Activated CD8-positive, alpha-beta T cell treated with anti-CD3 and anti-CD28 coated beads for 36 hours (primary cell): ENCODE data around the gene CORO6. TPM values are rescaled to one million over a fixed set of nuclear protein-coding genes. Genes with fewer than 3 reads are reported as not detected.

Experiments
- ATAC-seq: fragments of 200-7000 bp; cut with Tn5 transposase; one replicate; pipeline ENCODE4 v1.10.0; 2021; ENCODE audit warnings: mild to moderate bottlenecking, moderate library complexity
- CTCF ChIA-PET: fragments of 350-600 bp; sonication (Branson Sonifier 250); formaldehyde crosslinking; loops from one replicate; lab custom pipeline; 2021; ENCODE audit warnings: antibody characterized with exemption; lab: Charles Lee
- POLR2A ChIA-PET: fragments of 350-600 bp; sonication (Branson Sonifier 250); formaldehyde crosslinking; loops from one replicate; lab custom pipeline; 2021; ENCODE audit warnings: antibody characterized with exemption; lab: Charles Lee
- DNase-seq: peaks from one replicate; pipeline ENCODE4 v3.0.0-alpha.2; 2020
- H3K27ac Mint-ChIP-seq: one replicate; pipeline ENCODE4 v1.8.0; 2021; ENCODE audit warnings: mild to moderate bottlenecking, mixed read lengths
- H3K27me3 Mint-ChIP-seq: one replicate; pipeline ENCODE4 v1.8.0; 2021; ENCODE audit warnings: mixed read lengths
- H3K36me3 Mint-ChIP-seq: one replicate; pipeline ENCODE4 v1.8.0; 2021; ENCODE audit warnings: low read depth, mixed read lengths
- H3K4me1 Mint-ChIP-seq: one replicate; pipeline ENCODE4 v1.8.0; 2021; ENCODE audit warnings: low read depth, mixed read lengths
- H3K4me3 Mint-ChIP-seq: one replicate; pipeline ENCODE4 v1.8.0; 2021; ENCODE audit warnings: mild to moderate bottlenecking, moderate library complexity, mixed read lengths
- H3K9me3 Mint-ChIP-seq: one replicate; pipeline ENCODE4 v1.8.0; 2021; ENCODE audit warnings: mixed read lengths
- intact Hi-C: fragments of 100-400 bp; cut with micrococcal nuclease; formaldehyde crosslinking; loops from one replicate; pipeline ENCODE4 v1.10.0; 2022
- total RNA-seq, 2 experiments: library from RNA; stranded (reverse); gene quantifications; one replicate each; pipeline ENCODE4 v1.2.3, GENCODE V29; 2021
- TF ChIP-seq, protein P1 (sequence below): fragments of 200-600 bp; IDR thresholded peaks from one replicate; pipeline ENCODE4 v1.8.0; 2022; ENCODE audit warnings: antibody characterized with exemption, mild to moderate bottlenecking

Gene CORO6
- total RNA-seq, 2 experiments from 2014 or later: 11.6 to 13.0 TPM

DNA sequence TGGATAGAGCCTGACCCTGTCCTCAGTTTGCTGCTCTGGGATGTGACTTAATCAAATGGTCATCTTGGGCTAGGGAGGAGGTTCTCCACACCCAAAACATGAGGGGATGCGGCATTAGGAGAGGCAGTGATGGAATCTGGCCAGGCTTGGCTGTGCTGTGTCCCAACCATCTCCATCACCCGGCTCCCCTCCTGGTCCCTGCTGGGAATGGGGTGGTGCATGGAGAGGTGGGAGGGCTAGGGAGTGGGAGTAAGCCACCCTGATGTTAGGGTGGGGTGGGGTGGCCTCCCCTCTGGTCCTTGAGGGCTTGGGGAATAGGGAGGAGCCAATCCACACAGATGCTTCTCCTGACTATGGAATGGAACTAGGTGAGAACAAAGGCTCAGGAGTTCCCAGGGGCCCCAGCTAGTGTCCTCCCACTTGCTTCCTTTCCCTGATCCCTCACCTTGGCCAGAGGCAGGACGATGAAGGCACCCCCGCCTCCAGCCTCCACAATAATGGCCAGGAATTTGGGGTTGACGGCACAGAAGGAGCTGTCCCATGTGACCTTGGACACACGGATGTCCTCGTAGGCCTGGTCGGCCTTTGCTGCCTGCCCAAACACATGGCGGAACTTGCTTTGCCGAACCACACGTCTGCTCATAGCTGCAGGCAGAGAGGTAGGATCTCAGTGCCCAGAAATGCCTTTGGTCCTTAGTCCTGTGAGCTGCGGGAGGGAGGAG, 1.8 kb downstream of the CORO6 start:
- Mint-ChIP-seq H3K4me1 (peaks cover 51% of the 10 kb centered on the region), H3K36me3 (peaks cover 4% of the 10 kb centered on the region)

DNA sequence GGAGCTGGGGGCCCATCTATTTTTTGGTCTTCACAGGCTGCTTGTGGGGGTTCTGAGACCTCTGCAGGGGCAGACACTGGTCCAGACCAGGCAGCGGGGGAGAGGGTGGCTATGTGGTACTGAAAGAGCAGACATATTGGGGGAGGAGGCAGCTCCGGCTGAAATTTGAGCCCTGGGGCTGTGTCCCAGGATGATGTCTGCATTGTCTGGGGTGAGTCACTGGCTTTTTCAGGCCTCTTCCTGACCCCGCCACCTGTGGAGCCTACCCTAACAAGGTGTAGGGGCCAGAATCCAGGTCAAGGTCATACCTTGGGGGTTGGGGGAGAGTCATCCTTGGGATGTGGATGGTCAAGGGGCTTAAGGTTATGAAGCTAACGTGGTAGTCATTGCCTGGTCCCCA, 2.4 kb downstream of the CORO6 start:
- intact Hi-C loops: no loop called here
- Mint-ChIP-seq H3K27me3 (peaks cover 2% of the 10 kb centered on the region), H3K4me3 (no peak overlapping the region), H3K36me3 (no peaks in the 10 kb centered on the region), H3K9me3 (no peaks in the 10 kb centered on the region), H3K4me1 (peaks cover 50% of the 10 kb centered on the region), H3K27ac (no peak overlapping the region)
- TF ChIP-seq, protein P1, sequence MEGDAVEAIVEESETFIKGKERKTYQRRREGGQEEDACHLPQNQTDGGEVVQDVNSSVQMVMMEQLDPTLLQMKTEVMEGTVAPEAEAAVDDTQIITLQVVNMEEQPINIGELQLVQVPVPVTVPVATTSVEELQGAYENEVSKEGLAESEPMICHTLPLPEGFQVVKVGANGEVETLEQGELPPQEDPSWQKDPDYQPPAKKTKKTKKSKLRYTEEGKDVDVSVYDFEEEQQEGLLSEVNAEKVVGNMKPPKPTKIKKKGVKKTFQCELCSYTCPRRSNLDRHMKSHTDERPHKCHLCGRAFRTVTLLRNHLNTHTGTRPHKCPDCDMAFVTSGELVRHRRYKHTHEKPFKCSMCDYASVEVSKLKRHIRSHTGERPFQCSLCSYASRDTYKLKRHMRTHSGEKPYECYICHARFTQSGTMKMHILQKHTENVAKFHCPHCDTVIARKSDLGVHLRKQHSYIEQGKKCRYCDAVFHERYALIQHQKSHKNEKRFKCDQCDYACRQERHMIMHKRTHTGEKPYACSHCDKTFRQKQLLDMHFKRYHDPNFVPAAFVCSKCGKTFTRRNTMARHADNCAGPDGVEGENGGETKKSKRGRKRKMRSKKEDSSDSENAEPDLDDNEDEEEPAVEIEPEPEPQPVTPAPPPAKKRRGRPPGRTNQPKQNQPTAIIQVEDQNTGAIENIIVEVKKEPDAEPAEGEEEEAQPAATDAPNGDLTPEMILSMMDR: no peak
- POLR2A ChIA-PET: interaction anchor here (1.0 kb wide), 1 partner anchor 115 kb away, joined by 3 read pairs; no protein-coding TSS in a partner anchor
- DNase-seq: no peak
- ATAC-seq: no peak
- CTCF ChIA-PET: interaction anchor here (0.9 to 8.5 kb wide), 7 partner anchors 19 to 311 kb away, joined by 3 to 172 read pairs (median 8); partner anchors contain the start of genes ABHD15, GIT1 and TP53I13

More for the DNA sequence above, 1.8 kb downstream of the CORO6 start:
- ATAC-seq (no peak), DNase-seq (no peak)
- H3K9me3 Mint-ChIP-seq: no peaks in the 10 kb centered on the region
- TF ChIP-seq, protein P1: no peak
- H3K27me3 Mint-ChIP-seq: no peaks in the 10 kb centered on the region
- H3K4me3 Mint-ChIP-seq: peak overlapping the region; percentile 77
- intact Hi-C loops: no loop called here
- POLR2A ChIA-PET: interaction anchor here (1.0 kb wide), 1 partner anchor 115 kb away, joined by 3 read pairs; no protein-coding TSS in a partner anchor
- H3K27ac Mint-ChIP-seq: no peak overlapping the region
- CTCF ChIA-PET: interaction anchor here (0.9 to 8.5 kb wide), 6 partner anchors 18 to 53 kb away, joined by 3 to 172 read pairs (median 6); partner anchors contain the start of genes ABHD15, GIT1 and TP53I13

DNA sequence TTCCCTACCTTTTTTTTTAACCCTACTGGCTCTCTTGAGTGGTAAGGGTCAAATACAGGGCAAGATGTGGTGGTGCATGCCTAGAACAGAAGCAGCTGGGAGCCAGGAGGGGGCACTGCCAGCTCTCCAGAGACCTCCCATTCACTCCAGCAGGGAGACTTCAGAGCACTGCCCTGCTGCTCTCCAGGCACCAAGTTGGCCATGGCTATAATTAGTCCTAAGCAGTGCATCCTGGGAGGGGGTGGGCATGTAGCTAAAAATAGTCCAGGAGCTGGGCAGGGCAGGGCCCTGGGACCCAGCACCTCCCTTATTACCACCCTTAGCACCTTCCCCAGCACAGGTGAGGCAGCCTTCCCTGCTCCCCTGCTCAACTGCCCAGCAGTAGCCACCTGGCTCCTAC, 3.5 kb downstream of the CORO6 start:
- intact Hi-C loops: loop anchor here (5.0 kb wide), 1 partner anchor 37 kb away; no protein-coding TSS in a partner anchor
- H3K36me3 Mint-ChIP-seq: no peaks in the 10 kb centered on the region
- DNase-seq (peak; percentile 57), ATAC-seq (no peak)
- TF ChIP-seq, protein P1: peak; percentile 39
- no peak overlapping the region for H3K27ac Mint-ChIP-seq
- CTCF ChIA-PET: interaction anchor here (1.5 to 8.5 kb wide), 7 partner anchors 19 to 312 kb away, joined by 4 to 172 read pairs (median 41); partner anchors contain the start of genes ABHD15, GIT1 and TP53I13
- H3K4me1 Mint-ChIP-seq: peaks cover 51% of the 10 kb centered on the region
- H3K27me3 Mint-ChIP-seq: peaks cover 2% of the 10 kb centered on the region
- H3K9me3 Mint-ChIP-seq: no peaks in the 10 kb centered on the region
- POLR2A ChIA-PET: interaction anchor here (1.6 kb wide), 1 partner anchor 45 kb away, joined by 4 read pairs; no protein-coding TSS in a partner anchor
- H3K4me3 Mint-ChIP-seq: no peak overlapping the region

DNA sequence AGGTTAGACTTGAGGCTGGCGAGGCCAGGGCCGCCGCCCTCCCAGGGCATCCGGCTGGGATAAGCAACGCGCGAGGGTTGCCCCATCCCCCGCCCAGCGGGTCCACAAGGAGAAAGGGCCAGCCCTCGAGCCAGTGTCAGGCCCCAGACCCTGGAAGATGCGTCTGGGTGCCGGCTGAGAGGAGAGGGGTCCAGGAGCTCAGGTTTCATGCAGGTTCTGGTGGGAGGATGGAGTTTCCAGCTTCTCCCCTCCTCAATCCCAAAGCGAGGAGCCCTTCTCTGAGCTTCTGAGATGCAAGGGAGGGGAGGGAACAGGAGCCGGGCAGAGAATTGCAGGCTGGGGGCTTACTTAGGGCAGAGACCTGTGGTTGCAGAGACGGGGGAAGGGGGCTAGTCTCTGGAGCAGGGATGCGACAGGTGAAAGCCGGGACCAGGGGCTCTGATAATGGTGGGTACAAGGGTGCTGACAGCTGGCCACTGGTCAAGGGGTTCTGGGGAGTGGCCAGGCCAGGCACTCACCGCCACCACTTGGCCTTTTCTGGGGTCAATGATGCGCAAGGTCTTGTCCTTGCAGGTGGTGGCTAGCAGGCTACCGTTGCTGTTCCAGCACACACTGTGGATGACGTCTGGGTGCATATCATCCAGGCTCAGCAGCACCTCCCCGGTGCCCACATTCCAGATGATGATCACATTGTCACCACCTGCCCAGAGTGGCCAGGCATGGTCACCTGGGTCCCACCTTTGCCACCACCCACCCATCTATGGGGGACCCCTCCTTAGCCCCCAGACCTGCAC, 4.2 kb downstream of the CORO6 start:
- POLR2A ChIA-PET: interaction anchor here (1.2 to 4.2 kb wide), 18 partner anchors 8 to 326 kb away, joined by 3 to 32 read pairs (median 6); partner anchors contain the start of genes ABHD15 and ANKRD13B
- H3K4me3 Mint-ChIP-seq: peak overlapping the region; percentile 84
- H3K36me3 Mint-ChIP-seq: no peaks in the 10 kb centered on the region
- peaks cover 2% of the 10 kb centered on the region for H3K27me3 Mint-ChIP-seq
- H3K27ac Mint-ChIP-seq: no peak overlapping the region
- ATAC-seq (no peak), DNase-seq (no peak)
- intact Hi-C loops: loop anchor here (5.0 kb wide), 1 partner anchor 36 kb away; no protein-coding TSS in a partner anchor
- CTCF ChIA-PET: interaction anchor here (0.7 to 8.5 kb wide), 32 partner anchors 8 to 455 kb away, joined by 3 to 172 read pairs (median 6); partner anchors contain the start of genes ABHD15, ANKRD13B, GIT1 and SSH2
- peaks cover 47% of the 10 kb centered on the region for H3K4me1 Mint-ChIP-seq
- TF ChIP-seq, protein P1: no peak
- H3K9me3 Mint-ChIP-seq: no peaks in the 10 kb centered on the region
